GM18909 (cell line): Measurements from ENCODE around the gene PCCA.

Experiments used
- ATAC-seq: cut with Tn5 transposase; IDR thresholded peaks from one replicate; pipeline ENCODE4 v1.9.1; 2021; ENCODE audit warnings: mild to moderate bottlenecking; ENCODE audit not compliant: unreplicated experiment, poor library complexity

Gene PCCA

GRCh38 chr13:100442095-100442832 is 353.4 kb downstream of the PCCA start:
- no peak for ATAC-seq

GRCh38 chr13:100443278-100443997 is 354.5 kb downstream of the PCCA start:
- no peak for ATAC-seq

DNA sequence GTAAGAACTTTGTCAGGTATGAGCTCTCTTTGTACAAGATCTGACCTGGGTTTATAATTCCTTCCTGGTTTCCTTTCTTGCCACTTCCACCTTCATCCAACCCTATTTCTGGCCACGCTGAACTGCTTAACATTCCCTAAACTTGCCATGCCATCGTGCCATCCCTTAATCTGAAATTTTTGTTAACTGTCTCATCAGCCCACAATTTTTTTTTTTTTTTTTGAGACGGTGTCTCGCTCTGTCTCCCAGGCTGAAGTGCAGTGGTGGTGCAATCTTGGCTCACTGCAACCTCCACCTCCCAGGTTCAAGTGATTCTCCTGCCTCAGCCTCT is 355.1 kb downstream of the PCCA start:
- no peak for ATAC-seq

- ATAC-seq: no peak
Observed at GRCh38 chr13:100447831-100448230, 358.9 kb downstream of the PCCA start.

DNA sequence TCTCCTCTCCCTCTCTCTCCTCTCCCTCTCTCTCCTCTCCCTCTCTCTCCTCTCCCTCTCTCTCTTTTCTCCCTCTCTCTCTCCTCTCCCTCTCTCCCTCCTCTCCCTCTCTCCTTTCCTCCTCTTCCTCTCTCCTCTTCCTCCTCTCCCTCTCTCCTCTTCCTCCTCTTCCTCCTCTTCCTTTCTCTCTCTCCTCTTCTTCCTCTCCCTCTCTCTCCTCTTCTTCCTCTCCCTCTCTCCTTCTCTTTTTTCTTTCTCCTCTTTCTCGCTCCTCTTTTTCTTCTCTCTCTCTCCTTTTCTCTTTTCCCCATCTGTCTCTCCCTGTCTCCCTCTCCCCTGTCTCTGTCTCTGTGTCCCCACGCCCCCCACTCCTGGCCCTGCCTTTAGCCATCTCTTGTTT is 363.0 kb downstream of the PCCA start:
- no peak for ATAC-seq

- ATAC-seq: no peak
Observed at GRCh38 chr13:100454876-100455275, 366.0 kb downstream of the PCCA start.

- ATAC-seq: no peak
Observed at GRCh38 chr13:100458673-100459072, 369.8 kb downstream of the PCCA start.

DNA sequence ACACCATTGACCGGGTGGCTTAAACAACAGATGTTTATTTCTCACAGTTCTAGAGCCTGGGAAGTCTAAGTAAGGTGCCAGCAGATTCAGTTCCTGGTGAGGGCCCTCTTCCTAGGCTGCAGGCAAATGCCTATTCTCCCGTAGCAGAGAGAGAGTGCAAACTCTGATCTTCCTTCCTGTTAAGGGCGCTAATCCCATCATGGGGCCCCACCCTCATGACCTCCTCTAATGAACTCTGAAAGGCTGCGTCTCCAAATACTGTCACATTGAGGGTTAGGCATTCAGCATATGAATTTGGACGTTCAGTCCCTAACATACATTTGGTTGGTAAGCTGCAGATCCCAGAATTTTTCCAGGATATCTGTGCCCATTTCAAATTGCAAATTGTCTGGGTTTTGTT is 370.9 kb downstream of the PCCA start:
- ATAC-seq: no peak

DNA sequence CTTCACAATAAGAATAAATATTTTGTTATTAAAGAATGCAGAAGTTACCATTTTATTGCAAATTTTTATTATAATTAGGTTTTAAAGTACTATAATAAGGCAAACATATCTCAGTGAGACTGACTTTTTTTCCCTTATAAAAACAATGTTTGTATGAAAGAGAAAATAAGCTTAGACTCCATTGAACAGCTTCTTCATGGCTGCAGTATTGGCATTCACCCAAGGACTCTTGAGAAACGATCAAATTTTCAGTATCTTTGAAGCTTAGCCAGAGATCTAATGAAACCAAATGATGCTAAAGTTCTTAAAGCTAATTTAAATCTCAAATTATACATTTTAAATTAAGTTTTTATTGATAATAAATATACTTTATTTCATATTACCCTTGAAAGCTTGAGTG is 371.4 kb downstream of the PCCA start:
- ATAC-seq: no peak

- ATAC-seq: no peak
Observed at GRCh38 chr13:100460791-100461190, 371.9 kb downstream of the PCCA start.

DNA sequence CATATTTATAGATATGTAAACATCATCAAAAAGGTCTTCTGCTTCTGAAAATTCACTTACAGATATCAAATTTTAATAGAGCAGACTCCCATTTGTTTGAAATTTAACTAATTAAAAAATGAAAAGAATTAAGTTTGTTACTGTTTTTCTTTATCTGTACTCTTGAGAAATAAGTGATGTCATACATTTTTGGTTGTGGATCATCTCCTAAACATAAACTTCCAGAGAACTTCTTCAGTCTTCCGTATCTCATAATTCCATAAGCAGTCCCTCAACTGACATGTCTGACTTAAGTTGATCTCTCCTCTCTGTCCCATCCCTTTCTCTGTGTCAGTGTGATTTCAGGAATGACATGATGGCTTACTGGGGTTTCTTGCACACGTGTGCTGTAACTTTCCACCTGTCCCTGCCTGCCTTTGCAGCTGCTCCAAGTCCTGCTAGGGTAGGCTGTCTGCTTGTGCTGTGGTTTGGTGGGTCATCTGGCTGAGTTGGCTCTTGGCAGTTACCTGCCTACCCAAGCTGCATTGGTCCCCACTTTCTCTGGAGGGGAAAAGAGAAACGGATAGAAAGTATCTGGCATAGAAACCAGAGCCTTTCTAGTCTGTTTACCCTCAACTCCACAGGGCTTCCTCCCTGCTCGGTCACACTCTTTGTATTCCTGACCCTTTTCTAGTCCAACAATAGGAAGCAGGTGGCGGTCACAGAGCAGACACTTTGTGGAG is 372.6 kb downstream of the PCCA start:
- ATAC-seq: no peak

DNA sequence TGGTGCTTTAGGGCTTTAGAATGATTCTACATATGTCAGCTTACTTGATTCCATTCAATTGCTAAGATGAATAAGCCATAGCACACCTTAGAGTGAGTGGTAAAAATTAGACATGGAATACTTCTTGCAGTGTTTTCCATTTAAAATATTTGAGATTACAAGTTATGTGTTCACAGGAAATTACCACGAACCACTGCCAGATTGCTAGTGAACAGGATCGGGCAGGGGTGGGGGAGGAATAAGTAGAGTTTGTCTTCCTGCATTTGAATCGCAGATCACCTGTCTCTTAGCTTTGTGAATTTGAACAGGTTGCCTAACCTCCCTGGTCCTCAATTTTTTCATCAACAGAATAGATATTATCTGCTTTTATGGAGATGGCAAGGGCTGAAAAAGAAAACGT is 375.1 kb downstream of the PCCA start:
- no peak for ATAC-seq

DNA sequence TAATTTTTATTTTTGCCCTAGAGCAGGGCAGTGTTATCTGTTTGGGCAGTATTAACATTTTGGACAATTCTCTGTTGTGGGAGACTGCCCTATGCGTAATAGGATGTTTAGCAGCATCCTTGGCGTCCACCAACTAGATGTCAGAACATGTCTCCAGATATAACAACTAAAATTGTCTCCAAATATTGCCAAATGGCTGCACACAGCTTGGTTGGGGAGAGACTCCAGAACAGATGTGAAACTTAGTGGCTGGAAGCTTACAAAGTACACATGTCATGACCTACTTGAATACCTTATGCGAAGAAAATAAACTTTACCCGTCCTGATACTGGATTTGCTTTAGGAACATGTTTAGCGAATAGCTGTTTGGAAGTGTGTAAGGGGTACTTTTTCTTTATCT is 376.7 kb downstream of the PCCA start:
- ATAC-seq: no peak

- no peak for ATAC-seq
Observed at GRCh38 chr13:100470866-100471505, 382.1 kb downstream of the PCCA start.

DNA sequence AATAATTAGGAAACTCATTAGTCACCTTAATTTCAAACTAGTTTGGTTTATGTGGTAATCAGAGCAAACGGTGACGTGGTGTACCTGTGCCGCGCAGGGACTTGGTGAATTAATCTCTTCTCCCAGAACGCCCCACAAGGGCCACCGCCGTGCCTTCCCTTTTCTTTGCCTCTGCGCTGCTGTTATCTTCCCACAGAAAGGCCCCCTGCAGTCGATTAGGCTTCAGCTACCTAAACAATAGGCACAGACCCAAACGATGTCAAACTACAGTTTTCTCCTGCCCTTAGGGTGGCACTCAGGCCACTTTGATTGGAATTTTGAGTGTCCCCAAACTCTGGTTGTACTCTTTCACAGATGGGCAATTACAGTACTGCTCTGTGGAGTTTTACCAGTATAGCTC is 384.2 kb downstream of the PCCA start:
- ATAC-seq: no peak

DNA sequence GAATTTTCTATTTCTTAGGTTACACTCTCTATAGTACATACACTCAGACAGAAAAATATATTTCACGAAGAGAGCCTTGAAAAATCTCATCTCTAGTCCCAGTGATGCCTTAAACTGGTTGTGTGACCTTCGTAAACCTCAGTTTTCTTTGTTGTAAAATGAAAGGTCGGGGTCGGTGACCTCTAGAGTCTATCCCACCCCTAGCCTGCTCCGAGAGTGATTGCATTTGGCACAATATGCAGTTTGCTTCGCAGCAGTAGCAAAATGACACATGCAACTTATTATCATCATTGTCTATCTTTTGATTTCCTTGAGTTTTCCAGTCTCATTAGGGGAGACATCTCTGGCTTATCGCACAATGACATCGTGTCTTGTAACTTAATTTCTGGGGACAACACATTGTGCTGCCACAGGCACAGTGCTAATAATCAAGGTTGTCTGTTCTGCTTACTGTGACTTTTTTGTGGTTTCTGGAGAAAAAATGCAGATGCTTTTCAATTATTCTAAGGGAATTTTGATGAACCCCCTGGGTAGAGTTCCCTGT is 384.7 kb downstream of the PCCA start:
- ATAC-seq: no peak

- ATAC-seq: no peak
Observed at GRCh38 chr13:100476963-100477362, 388.1 kb downstream of the PCCA start.

GRCh38 chr13:100478107-100478809 is 389.4 kb downstream of the PCCA start:
- ATAC-seq: no peak

DNA sequence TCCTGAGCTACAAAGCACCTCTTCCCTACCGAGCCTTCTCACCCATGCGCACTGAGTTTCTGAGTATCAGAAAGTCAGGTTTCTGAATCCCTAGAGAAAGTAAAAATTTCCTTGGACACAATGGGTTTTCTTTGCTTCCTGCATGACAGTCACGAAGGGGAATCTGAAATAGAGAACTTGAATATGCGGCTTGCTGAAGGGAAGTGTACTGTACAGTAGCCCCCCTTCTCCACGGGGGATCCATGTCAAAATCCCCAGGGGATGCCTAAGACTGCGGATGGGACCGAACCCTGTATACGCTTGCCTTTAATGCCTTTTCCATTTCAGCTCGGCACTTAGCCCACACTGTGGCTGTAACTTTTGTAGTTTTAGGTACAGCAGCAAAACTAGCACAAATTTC is 391.8 kb downstream of the PCCA start:
- ATAC-seq: no peak

- no peak for ATAC-seq
Observed at GRCh38 chr13:100483139-100483538, 394.2 kb downstream of the PCCA start.
